ENCODE data around the gene UBLCP1. TPM values are rescaled to one million over a fixed set of nuclear protein-coding genes. Genes with fewer than 3 reads are reported as not detected.

UBLCP1 gene
- total and polyA plus RNA-seq, 2 donors (not counting 3 experiments of a cell fraction or from before 2014, with no cell fraction given) = 5.9 to 20.3 TPM

- Histone ChIP-seq H2AFZ (ENCODE audit: low read depth, low read length) (no peak within 1 kb of the TSS), H3K27ac (ENCODE audit: insufficient read depth, low read depth, low read length) (no peak within 1 kb of the TSS), H3K9me1 (replicated peaks; ENCODE audit: control insufficient read depth, extremely low read depth, insufficient read depth, low read length) (no peaks in the 10 kb centered on the region), H3K9me3 (replicated peaks; ENCODE audit: control insufficient read depth, insufficient read depth, low read length) (no peaks in the 10 kb centered on the region), H4K20me1 (replicated peaks; ENCODE audit: control insufficient read depth, extremely low read depth, insufficient read depth, low read length) (no peaks in the 10 kb centered on the region), H3K4me1 (ENCODE audit: control insufficient read depth, extremely low read depth, insufficient read depth, low read length) (peaks cover 3% of the 10 kb centered on the region), H3K9ac (replicated peaks; ENCODE audit: extremely low read depth, insufficient read depth, low read length) (no peak within 1 kb of the TSS), H3K79me2 (ENCODE audit: control insufficient read depth, insufficient read depth, low read length) (no peaks in the 10 kb centered on the region), H3K27me3 (ENCODE audit: control insufficient read depth in 2 of 2, insufficient read depth in 2 of 2, low read length in 2 of 2) (peaks cover 0 to 3% of the 10 kb centered on the region in 2 experiments), H3K4me2 (ENCODE audit: insufficient read depth, low read length) (no peak within 1 kb of the TSS), H3K4me3 (replicated peaks in 1 of 3; ENCODE audit: insufficient read depth in 1 of 3, low read depth in 1 of 3, low read length in 3 of 3) (peak within 1 kb of the TSS in 1 of 3 experiments; percentile 8), H3K36me3 (ENCODE audit: control insufficient read depth in 2 of 2, extremely low read depth in 1 of 2, insufficient read depth in 2 of 2, low read length in 2 of 2) (no peaks in the 10 kb centered on the region)
- TF ChIP-seq JUN (IDR thresholded peaks at IDR 0.05; ENCODE audit: borderline replicate concordance, insufficient read depth, insufficient read length, low read depth) = no peak
- no peak for TF ChIP-seq POLR2AphosphoS5 (IDR thresholded peaks at IDR 0.05; ENCODE audit: insufficient read depth, low read depth, low read length)
- TF ChIP-seq, protein P1, sequence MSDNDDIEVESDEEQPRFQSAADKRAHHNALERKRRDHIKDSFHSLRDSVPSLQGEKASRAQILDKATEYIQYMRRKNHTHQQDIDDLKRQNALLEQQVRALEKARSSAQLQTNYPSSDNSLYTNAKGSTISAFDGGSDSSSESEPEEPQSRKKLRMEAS (IDR thresholded peaks at IDR 0.05; ENCODE audit: insufficient read depth, insufficient read length) = no peak
- no peak for TF ChIP-seq GATA2 (IDR thresholded peaks at IDR 0.05; ENCODE audit: insufficient read depth, insufficient read length, low read depth, low read length)
- no peak for TF ChIP-seq FOS (IDR thresholded peaks at IDR 0.05; ENCODE audit: borderline replicate concordance, insufficient read depth, low read length)
- no peak for TF ChIP-seq MYC (IDR thresholded peaks at IDR 0.05; ENCODE audit: low read depth, low read length)
- TF ChIP-seq, protein P2, sequence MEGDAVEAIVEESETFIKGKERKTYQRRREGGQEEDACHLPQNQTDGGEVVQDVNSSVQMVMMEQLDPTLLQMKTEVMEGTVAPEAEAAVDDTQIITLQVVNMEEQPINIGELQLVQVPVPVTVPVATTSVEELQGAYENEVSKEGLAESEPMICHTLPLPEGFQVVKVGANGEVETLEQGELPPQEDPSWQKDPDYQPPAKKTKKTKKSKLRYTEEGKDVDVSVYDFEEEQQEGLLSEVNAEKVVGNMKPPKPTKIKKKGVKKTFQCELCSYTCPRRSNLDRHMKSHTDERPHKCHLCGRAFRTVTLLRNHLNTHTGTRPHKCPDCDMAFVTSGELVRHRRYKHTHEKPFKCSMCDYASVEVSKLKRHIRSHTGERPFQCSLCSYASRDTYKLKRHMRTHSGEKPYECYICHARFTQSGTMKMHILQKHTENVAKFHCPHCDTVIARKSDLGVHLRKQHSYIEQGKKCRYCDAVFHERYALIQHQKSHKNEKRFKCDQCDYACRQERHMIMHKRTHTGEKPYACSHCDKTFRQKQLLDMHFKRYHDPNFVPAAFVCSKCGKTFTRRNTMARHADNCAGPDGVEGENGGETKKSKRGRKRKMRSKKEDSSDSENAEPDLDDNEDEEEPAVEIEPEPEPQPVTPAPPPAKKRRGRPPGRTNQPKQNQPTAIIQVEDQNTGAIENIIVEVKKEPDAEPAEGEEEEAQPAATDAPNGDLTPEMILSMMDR (IDR thresholded peaks at IDR 0.05; ENCODE audit: extremely low read depth in 1 of 2, insufficient read depth in 1 of 2, low read depth in 1 of 2, low read length in 2 of 2) = no peak
- no peak for TF ChIP-seq POLR2A (IDR thresholded peaks at IDR 0.05; ENCODE audit: low read depth, low read length)
- TF ChIP-seq EZH2 (IDR thresholded peaks at IDR 0.05; ENCODE audit: borderline replicate concordance, low read depth, low read length, severe bottlenecking) = no peak
- FAIRE-seq (no peak), DNase-seq (ENCODE audit: low read depth, low spot score) (no peak)
- dilution Hi-C loops (cut with MboI; ENCODE audit: extremely low pct_ligation_motif_present, low sequenced_read_pairs) (no loop called here), intact Hi-C loops (cut with micrococcal nuclease) (loop anchor here (5.0 kb wide), 2 partner anchors 587 to 637 kb away; partner anchors contain the start of gene ADRA1B)
- CTCF ChIA-PET = interaction anchor here (0.7 to 1.3 kb wide), 2 partner anchors 11 to 173 kb away, joined by 3 read pairs; no protein-coding TSS in a partner anchor
- BruUV-seq (replicated peaks) = no TSS peak
- POLR2A ChIA-PET = no interaction called here
Measured at GRCh38 chr5:159330131-159330800, 67.2 kb downstream of the UBLCP1 start, which contains the start of gene IL12B. Gene IL12B, minus strand, starts transcription at chr5:159330487. Its CDS starts 3,705 bp downstream, at chr5:159326782.

Measured in endothelial cell of umbilical vein (primary cell).